HL-60 (cell line): ENCODE results near the gene PPP3CA.

Experiments used
- GABPA ChIP-seq: IDR thresholded peaks from 2 replicates; pipeline ENCODE4 v1.6.1; 2012; ENCODE audit warnings: low read depth
- POLR2AphosphoS5 ChIP-seq: IDR thresholded peaks from 2 replicates; pipeline ENCODE4 v1.6.1; 2012; ENCODE audit warnings: low read depth
- SPI1 ChIP-seq: IDR thresholded peaks from 2 replicates; pipeline ENCODE4 v1.6.1; 2012; ENCODE audit warnings: low read depth, mild to moderate bottlenecking, borderline replicate concordance
- TF ChIP-seq, protein P1 (sequence below): IDR thresholded peaks from 2 replicates; pipeline ENCODE4 v1.6.1; 2012; ENCODE audit warnings: low read depth; ENCODE audit not compliant: insufficient replicate concordance
- TF ChIP-seq, protein P2 (sequence below): IDR thresholded peaks from one replicate; pipeline ENCODE4 v1.5.1; 2011; ENCODE audit warnings: low read length, control low read depth, inconsistent platforms; ENCODE audit not compliant: insufficient read depth

DNA sequence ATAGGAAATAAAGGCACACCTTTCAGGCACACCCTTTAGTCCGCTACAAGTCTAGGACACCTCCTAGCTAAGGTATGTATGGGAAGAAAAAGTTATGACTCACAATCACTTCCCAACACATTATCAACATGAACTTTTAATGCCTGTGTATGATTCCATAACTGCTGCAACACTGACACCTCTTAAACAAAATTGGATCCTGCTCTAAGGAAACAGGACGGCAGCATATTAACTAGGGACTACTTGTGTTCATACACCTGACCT is 2.4 kb upstream of the PPP3CA start:
- TF ChIP-seq, protein P1, sequence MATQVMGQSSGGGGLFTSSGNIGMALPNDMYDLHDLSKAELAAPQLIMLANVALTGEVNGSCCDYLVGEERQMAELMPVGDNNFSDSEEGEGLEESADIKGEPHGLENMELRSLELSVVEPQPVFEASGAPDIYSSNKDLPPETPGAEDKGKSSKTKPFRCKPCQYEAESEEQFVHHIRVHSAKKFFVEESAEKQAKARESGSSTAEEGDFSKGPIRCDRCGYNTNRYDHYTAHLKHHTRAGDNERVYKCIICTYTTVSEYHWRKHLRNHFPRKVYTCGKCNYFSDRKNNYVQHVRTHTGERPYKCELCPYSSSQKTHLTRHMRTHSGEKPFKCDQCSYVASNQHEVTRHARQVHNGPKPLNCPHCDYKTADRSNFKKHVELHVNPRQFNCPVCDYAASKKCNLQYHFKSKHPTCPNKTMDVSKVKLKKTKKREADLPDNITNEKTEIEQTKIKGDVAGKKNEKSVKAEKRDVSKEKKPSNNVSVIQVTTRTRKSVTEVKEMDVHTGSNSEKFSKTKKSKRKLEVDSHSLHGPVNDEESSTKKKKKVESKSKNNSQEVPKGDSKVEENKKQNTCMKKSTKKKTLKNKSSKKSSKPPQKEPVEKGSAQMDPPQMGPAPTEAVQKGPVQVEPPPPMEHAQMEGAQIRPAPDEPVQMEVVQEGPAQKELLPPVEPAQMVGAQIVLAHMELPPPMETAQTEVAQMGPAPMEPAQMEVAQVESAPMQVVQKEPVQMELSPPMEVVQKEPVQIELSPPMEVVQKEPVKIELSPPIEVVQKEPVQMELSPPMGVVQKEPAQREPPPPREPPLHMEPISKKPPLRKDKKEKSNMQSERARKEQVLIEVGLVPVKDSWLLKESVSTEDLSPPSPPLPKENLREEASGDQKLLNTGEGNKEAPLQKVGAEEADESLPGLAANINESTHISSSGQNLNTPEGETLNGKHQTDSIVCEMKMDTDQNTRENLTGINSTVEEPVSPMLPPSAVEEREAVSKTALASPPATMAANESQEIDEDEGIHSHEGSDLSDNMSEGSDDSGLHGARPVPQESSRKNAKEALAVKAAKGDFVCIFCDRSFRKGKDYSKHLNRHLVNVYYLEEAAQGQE = no peak
- TF ChIP-seq, protein P2, sequence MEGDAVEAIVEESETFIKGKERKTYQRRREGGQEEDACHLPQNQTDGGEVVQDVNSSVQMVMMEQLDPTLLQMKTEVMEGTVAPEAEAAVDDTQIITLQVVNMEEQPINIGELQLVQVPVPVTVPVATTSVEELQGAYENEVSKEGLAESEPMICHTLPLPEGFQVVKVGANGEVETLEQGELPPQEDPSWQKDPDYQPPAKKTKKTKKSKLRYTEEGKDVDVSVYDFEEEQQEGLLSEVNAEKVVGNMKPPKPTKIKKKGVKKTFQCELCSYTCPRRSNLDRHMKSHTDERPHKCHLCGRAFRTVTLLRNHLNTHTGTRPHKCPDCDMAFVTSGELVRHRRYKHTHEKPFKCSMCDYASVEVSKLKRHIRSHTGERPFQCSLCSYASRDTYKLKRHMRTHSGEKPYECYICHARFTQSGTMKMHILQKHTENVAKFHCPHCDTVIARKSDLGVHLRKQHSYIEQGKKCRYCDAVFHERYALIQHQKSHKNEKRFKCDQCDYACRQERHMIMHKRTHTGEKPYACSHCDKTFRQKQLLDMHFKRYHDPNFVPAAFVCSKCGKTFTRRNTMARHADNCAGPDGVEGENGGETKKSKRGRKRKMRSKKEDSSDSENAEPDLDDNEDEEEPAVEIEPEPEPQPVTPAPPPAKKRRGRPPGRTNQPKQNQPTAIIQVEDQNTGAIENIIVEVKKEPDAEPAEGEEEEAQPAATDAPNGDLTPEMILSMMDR = no peak
- no peak for TF ChIP-seq POLR2AphosphoS5
- no peak for TF ChIP-seq GABPA
- TF ChIP-seq SPI1 = no peak
